ENCODE data around the gene MTA1.

MTA1 gene

DNA sequence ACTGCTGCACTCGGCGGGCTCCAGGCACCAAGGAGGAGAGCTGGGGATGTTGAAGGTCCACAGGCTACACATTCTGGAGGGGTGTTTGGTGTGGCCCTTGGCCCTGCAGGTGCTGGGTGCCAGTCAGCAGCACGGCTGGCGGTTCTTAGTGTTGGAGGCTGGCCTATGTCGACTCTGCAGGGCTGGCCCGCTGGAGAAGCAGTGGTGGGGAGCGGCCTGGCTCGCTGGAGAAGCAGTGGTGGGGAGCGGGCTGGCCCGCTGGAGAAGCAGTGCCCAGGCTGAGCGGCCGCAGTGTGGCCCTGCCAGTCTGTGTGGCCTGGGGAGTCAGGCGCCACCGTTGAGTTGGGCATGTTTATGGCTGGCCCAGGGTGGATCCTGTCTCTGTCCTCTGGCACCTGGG, 27.3 kb downstream of the MTA1 start:
- no peak for FAIRE-seq

DNA sequence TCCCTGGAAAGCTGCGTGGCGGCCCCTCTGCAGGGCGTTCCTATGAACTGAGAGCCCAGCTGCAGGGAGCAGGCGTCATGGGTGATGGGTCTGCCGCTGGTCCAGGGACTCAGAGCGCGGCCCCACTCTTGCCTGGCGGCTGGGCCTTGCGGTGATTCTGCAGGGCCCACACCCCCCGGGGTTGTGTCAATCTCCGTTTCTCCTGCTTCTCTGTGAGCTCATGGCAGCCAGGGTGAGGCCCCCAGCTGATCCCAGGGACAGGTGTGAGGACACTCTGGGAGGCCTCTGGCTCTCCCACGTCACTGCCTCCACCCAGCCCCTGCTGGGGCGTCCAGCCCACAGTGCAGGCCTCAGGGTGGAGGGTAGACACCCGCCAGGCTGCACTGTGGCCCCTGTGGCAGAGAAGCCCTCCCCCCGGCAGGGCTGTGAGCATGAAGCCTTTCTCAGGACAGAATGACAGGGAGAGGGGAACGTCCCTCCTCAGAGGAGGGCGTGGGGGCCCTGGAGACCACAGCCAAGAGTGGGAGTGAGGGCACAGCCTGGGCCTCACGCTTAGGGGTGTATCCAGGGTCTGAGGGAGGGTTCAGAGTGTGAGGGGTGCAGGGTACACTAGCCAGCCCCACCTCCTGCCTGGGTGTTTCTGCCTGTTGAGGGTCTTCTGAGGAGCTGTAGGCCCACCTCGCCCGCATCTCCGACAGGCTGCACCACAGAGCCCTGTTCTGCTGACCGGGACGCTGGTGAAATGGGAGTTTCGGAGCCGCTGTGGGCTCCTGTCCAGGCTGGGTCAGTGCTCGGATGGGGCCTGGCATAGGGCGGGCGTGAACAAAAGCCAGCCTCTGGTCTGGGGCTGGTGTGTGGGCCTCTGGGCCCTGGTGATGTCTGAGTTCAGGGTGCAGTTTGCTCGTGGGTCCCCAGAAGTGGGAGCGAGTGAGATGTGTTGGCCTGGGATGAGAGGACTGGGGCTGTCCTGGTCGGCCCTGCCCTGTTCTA, 28.3 kb downstream of the MTA1 start:
- no peak for FAIRE-seq

DNA sequence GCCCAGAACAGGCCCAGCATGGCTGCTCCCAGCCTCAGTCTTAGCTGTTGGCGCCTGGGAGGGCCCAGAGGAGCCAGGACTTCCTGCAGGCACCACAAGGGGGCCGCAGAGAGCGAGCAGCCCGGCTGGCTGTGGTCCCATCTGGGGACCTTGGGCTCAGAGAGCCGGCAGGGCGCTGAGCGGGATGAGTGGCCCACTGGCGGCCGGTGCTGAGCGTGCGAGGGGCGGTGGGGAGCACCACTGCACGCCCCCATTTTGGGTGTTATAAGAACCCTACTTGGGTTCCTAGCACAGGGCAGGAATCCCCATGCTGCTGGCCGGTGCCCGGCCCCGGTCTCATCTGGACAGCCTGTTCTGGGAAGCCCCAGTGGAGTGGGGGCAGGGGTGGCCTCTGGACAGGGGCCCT, 29.1 kb downstream of the MTA1 start:
- no peak for FAIRE-seq

DNA sequence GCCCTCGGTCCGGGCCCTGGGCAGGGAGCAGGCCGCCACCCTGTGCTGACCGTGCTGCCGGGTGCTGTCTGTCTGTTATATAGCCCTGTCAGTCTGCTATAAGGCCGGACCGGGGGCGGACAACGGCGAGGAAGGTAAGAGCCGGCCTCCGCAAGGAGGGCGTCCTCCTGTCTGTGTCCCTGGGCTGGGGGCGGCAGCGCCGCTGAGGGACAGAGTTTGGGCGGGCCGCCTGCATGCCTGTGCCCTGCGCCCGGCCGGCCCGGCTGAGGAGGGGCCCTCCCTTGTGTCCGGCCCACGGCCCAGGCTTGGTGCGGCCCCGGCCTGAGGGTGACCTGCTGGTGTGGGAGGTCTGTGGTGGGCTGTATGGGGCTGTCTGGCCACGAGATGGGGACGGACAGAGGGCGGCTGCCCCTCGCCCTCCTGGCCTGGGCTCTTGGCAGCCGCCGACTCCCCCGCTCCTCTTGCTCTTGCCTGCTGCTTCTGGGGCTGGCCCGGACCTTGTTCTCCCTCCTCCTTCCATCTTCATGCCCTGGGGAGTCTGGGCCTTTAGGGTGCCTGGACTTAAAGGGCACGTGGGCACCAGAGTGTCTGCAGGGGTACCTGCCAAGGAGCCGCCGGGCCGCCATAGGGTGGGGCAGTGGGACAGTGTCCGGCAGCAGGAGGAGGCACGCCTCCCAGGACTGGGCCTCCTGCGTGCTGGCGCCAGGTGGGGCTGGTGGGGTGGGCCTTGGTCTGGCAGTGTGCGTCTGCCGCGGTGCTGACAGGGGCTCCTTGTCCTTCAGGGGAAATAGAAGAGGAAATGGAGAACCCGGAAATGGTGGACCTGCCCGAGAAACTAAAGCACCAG, 29.9 kb downstream of the MTA1 start:
- no peak for FAIRE-seq

GRCh38 chr14:105450123-105450505, 30.5 kb downstream of the MTA1 start:
- FAIRE-seq, result no peak

DNA sequence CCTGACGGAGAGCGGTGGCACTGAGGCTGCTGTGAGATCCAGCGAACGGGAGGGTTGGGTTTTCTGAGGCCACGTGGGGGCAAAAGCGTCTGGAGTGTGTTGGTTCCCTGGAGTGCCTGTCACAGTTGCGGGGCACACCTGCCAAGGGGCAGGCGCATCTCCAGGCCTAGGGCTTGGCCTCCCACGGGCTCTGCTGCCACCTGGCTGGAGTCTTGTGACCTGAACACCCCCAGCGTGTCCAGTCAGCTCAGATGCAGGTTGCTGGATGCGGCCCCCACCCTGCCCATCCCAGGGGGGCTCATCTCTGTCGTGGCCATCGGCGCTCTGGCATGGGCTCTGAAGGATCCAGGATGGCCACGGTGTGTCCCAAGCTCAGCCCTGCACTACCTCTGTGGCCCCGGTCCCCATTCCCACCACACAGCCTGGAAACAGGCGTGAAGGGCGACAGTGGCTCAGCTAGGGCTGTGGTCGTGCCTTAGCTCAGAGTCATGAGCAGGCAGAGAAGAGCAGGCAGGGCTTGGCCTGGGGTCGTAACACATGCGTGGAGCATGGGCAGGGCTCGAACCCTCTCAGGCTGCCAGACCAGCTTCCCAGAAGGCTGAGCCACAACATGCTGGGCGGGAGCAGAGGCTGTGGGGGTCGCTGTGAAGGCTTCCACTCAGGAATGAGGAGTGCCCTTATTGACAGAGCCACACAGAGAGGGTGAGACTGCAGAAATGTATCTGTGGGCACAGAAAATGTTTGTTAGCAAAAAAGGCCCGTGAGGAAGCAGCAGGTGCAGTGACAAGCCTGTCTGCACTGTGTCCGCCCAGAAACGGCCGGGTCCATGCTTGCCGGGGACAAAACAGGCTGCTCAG, 31.5 kb downstream of the MTA1 start:
- FAIRE-seq, result no peak

- FAIRE-seq, result no peak
Observed at GRCh38 chr14:105452963-105453362, 33.3 kb downstream of the MTA1 start.

DNA sequence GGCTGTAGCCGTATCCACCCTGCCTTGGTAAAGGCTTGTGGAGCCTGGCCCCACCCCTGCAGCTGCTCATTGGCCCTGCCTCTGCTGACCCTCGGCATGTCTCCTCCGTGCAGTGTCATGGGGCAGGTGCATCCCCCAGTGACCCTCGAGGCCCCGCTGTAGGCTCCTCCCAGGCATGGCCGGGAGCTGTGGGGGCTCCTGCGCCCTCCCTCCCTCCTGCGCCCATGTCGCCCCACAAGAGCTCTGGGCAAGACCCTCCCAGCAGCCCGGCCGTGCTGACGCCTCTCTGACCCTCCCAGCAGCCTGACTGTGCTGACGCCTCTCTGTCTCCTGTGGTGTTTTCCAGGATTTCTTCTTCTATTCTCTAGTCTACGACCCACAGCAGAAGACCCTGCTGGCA, 34.2 kb downstream of the MTA1 start:
- FAIRE-seq, result no peak

DNA sequence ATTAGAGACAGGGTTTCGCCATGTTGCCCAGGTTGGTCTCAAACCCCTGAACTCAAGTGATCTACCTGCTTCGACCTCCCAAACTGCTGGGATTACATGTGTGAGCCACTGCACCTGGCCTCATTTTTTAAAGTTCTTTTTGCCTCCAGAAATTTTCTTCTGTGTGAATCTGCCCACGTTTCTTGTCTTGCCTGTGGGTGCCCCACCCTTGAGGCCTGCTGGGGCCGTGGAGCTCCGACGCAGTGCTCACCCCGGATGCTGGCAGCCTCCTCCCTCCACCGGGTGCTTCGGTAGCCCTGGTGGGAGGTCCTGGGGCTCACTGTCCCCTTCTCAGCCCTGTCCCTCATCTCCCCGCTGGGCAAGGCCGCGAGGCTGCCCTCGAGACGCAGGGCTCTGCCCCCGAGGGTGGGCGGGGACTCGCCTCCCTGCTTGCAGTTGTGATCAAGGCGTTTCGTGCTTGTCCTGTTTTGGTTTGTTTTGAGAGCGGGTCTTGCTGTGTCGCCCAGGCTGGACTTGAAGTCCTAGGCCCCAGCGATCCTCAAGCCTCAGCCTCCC, 35.5 kb downstream of the MTA1 start:
- no peak for FAIRE-seq

GRCh38 chr14:105455766-105456660, 36.4 kb downstream of the MTA1 start:
- no peak for FAIRE-seq

- FAIRE-seq, result no peak
Observed at GRCh38 chr14:105456736-105457617, 37.4 kb downstream of the MTA1 start.

GRCh38 chr14:105458010-105458409, 38.4 kb downstream of the MTA1 start:
- no peak for FAIRE-seq

DNA sequence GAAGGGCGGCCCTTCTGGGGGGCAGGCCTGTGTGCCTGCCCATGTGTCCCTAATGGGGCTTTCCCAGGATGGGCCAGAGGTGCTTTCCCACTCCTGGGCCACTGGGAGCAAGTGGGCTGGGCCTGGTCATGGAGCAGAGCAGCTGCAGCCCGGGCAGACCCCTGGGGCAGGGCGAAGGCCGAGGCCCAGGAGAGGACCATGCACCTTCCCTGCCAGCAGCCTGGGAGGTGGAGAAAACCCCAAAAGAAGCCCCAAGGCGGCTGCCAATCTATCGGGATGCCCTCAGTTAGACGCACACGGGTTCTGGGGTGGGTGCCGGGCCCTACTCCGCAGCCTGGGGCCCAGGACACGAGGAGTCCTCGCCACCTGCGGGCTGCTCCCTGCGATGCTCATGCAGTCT, 38.9 kb downstream of the MTA1 start:
- FAIRE-seq, result no peak

GRCh38 chr14:105460116-105460515, 40.5 kb downstream of the MTA1 start:
- FAIRE-seq, result no peak

DNA sequence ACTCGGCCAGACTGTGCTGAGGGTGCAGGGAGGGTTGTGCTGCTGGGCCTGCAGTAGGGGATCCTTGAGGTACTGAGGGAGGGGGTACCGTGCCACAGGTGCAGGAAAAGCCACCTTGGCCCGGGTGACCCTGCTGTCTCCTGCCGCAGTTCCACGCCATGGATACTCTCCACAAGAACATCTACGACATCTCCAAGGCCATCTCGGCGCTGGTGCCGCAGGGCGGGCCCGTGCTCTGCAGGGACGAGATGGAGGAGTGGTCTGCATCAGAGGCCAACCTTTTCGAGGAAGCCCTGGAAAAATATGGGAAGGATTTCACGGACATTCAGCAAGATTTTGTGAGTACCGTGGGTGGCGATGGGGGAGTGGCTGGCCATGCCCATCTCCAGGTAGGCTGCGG, 41.0 kb downstream of the MTA1 start:
- FAIRE-seq, result no peak

GRCh38 chr14:105461903-105462302, 42.3 kb downstream of the MTA1 start:
- no peak for FAIRE-seq

GRCh38 chr14:105464501-105464900, 44.9 kb downstream of the MTA1 start:
- no peak for FAIRE-seq

GRCh38 chr14:105465209-105466031, 45.8 kb downstream of the MTA1 start:
- no peak for FAIRE-seq

- no peak for FAIRE-seq
Observed at GRCh38 chr14:105466531-105467248, 47.1 kb downstream of the MTA1 start.

Measured in islet of Langerhans (tissue), 1 donor.